WTC11 (cell line): ENCODE data around the gene EHD3. TPM values are rescaled to one million over a fixed set of nuclear protein-coding genes. Genes with fewer than 3 reads are reported as not detected.

Experiments used
- ATAC-seq: fragments of 200-7000 bp; cut with Tn5 transposase; 2 replicates; pipeline ENCODE4 v1.10.0; 2021; ENCODE audit warnings: mild to moderate bottlenecking, moderate library complexity
- CTCF ChIA-PET: fragments of 300-600 bp; sonication (Branson Sonifier 250); formaldehyde crosslinking; loops from one replicate; lab custom pipeline; 2021; ENCODE audit warnings: antibody characterized with exemption; lab: Charles Lee
- POLR2A ChIA-PET: fragments of 350-600 bp; sonication (Branson Sonifier 250); formaldehyde crosslinking; loops from one replicate; lab custom pipeline; 2021; ENCODE audit warnings: antibody characterized with exemption; lab: Charles Lee
- DNase-seq: peaks from one replicate; pipeline ENCODE4 v3.0.0; 2021; ENCODE audit warnings: low spot score
- H3K27ac Mint-ChIP-seq: 2 replicates; pipeline ENCODE4 v1.8.0; 2021; ENCODE audit warnings: mixed read lengths
- H3K27me3 Mint-ChIP-seq: 2 replicates; pipeline ENCODE4 v1.8.0; 2021; ENCODE audit warnings: low read depth, mild to moderate bottlenecking, moderate library complexity, mixed read lengths
- H3K36me3 Mint-ChIP-seq: 2 replicates; pipeline ENCODE4 v1.8.0; 2021; ENCODE audit warnings: mixed read lengths
- H3K4me1 Mint-ChIP-seq: 2 replicates; pipeline ENCODE4 v1.8.0; 2022; ENCODE audit warnings: mixed read lengths
- H3K4me3 Mint-ChIP-seq: 2 replicates; pipeline ENCODE4 v1.8.0; 2021; ENCODE audit warnings: mild to moderate bottlenecking, moderate library complexity, mixed read lengths
- H3K9me3 Mint-ChIP-seq: 2 replicates; pipeline ENCODE4 v1.8.0; 2021; ENCODE audit warnings: mixed read lengths
- GTF2I ChIP-seq: fragments of 250-450 bp; sonication (Bioruptor Pico); conservative IDR thresholded peaks from 2 replicates; pipeline ENCODE4 v1.4.0; 2021; ENCODE audit warnings: mild to moderate bottlenecking
- HMGA2 ChIP-seq: fragments of 250-450 bp; sonication (Bioruptor Pico); IDR thresholded peaks from 2 replicates; pipeline ENCODE4 v1.4.0; 2021; ENCODE audit warnings: mild to moderate bottlenecking, moderate library complexity
- OVOL2 ChIP-seq: fragments of 250-450 bp; sonication (Bioruptor Pico); IDR thresholded peaks from 2 replicates; pipeline ENCODE4 v1.9.0; 2021; ENCODE audit warnings: mild to moderate bottlenecking, borderline replicate concordance
- SMAD4 ChIP-seq: sonication (generic); formaldehyde crosslinking; IDR thresholded peaks from 2 replicates; pipeline ENCODE4 v1.8.0; 2022; ENCODE audit warnings: mild to moderate bottlenecking, missing genetic modification reagents
- TCF7 ChIP-seq: sonication (generic); formaldehyde crosslinking; IDR thresholded peaks from 2 replicates; pipeline ENCODE4 v1.8.0; 2022; ENCODE audit warnings: mild to moderate bottlenecking, low read depth, missing genetic modification reagents, moderate library complexity
- ZNF121 ChIP-seq: sonication (generic); formaldehyde crosslinking; IDR thresholded peaks from 2 replicates; pipeline ENCODE4 v1.8.0; 2023; ENCODE audit warnings: missing genetic modification reagents
- ZNF138 ChIP-seq: sonication (generic); formaldehyde crosslinking; conservative IDR thresholded peaks from 2 replicates; pipeline ENCODE4 v1.8.1; 2022; ENCODE audit warnings: mild to moderate bottlenecking, moderate library complexity, missing genetic modification reagents
- ZNF263 ChIP-seq: sonication (generic); formaldehyde crosslinking; IDR thresholded peaks from 2 replicates; pipeline ENCODE4 v1.8.1; 2022; ENCODE audit warnings: low read depth, mild to moderate bottlenecking, moderate library complexity, missing genetic modification reagents
- ZNF396 ChIP-seq: fragments of 250-450 bp; sonication (Bioruptor Pico); IDR thresholded peaks from 2 replicates; pipeline ENCODE4 v1.8.0; 2021; ENCODE audit warnings: mild to moderate bottlenecking, moderate library complexity, borderline replicate concordance
- total RNA-seq: library from RNA; stranded (reverse); gene quantifications from 3 replicates; pipeline ENCODE4 v1.2.3, GENCODE V29; 2021
- TF ChIP-seq, protein P1 (sequence below): sonication (generic); formaldehyde crosslinking; IDR thresholded peaks from 2 replicates; pipeline ENCODE4 v1.8.1; 2022; ENCODE audit warnings: missing genetic modification reagents, borderline replicate concordance
- TF ChIP-seq, protein P2 (sequence below): sonication (generic); formaldehyde crosslinking; IDR thresholded peaks from 2 replicates; pipeline ENCODE4 v1.8.0; 2023; ENCODE audit warnings: missing genetic modification reagents
- TF ChIP-seq, protein P3 (sequence below): sonication (generic); formaldehyde crosslinking; IDR thresholded peaks from 2 replicates; pipeline ENCODE4 v1.8.0; 2023; ENCODE audit warnings: missing genetic modification reagents, mild to moderate bottlenecking, borderline replicate concordance
- TF ChIP-seq, protein P4 (sequence below): fragments of 250-450 bp; sonication (Bioruptor Pico); IDR thresholded peaks from 2 replicates; pipeline ENCODE4 v1.9.0; 2021; ENCODE audit warnings: moderate library complexity, mild to moderate bottlenecking, inconsistent platforms, borderline replicate concordance
- TF ChIP-seq, protein P5 (sequence below): sonication (generic); formaldehyde crosslinking; conservative IDR thresholded peaks from 2 replicates; pipeline ENCODE4 v1.8.1; 2023; ENCODE audit warnings: mild to moderate bottlenecking, low read depth, missing genetic modification reagents, moderate library complexity

Gene EHD3
- total RNA-seq, 1 experiment from 2014 or later: 10.0 TPM

DNA sequence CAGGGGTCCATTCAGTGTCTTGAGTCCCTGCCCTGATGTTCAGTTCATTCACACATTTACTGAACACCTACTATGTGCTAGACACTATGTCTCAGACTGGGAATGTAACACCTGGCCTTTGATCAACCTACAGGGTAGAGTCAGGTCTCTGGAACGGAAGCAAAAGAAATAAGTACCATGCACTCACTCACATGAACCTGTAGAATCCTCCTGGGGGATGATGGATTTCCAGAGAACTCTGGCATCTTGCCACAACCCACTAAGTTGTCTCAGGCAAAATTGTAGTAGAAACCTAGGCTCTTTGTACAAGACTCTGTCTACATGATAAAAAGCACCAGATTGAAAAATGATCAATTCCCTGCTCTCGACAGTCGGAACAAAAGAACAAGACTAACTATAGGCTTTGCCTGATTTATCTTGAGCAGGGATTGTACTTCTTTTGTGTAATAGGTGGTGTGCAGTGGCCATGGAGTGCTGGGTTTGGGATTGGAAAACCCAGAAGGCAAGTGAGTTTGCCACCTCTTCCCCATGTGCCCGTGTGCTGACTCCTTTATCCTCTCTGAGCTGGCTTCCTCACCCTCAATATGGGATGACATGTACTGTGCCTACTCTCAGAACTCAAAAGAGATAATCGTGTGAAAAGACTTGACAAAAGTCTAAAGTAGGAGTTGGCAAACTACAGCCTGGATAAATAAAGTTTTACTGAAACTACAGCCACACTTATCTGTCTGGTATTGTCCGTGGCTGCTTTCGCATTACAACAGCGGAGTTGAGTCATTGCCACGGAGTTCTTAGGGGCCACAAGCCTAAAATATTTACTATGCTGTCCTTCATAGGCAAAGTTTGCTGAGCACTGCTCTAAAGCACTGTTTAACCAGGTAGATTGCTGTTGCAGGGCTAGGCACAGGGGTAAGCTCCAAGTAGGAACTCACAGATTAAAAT lies 21.0 kb upstream of the EHD3 start (continued):
- TF ChIP-seq, protein P1, sequence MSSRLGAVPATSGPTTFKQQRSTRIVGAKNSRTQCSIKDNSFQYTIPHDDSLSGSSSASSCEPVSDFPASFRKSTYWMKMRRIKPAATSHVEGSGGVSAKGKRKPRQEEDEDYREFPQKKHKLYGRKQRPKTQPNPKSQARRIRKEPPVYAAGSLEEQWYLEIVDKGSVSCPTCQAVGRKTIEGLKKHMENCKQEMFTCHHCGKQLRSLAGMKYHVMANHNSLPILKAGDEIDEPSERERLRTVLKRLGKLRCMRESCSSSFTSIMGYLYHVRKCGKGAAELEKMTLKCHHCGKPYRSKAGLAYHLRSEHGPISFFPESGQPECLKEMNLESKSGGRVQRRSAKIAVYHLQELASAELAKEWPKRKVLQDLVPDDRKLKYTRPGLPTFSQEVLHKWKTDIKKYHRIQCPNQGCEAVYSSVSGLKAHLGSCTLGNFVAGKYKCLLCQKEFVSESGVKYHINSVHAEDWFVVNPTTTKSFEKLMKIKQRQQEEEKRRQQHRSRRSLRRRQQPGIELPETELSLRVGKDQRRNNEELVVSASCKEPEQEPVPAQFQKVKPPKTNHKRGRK: no peak
- TF ChIP-seq ZNF121 (CRISPR knock-in tag): no peak
- no peak for TF ChIP-seq TCF7 (CRISPR knock-in tag)

DNA sequence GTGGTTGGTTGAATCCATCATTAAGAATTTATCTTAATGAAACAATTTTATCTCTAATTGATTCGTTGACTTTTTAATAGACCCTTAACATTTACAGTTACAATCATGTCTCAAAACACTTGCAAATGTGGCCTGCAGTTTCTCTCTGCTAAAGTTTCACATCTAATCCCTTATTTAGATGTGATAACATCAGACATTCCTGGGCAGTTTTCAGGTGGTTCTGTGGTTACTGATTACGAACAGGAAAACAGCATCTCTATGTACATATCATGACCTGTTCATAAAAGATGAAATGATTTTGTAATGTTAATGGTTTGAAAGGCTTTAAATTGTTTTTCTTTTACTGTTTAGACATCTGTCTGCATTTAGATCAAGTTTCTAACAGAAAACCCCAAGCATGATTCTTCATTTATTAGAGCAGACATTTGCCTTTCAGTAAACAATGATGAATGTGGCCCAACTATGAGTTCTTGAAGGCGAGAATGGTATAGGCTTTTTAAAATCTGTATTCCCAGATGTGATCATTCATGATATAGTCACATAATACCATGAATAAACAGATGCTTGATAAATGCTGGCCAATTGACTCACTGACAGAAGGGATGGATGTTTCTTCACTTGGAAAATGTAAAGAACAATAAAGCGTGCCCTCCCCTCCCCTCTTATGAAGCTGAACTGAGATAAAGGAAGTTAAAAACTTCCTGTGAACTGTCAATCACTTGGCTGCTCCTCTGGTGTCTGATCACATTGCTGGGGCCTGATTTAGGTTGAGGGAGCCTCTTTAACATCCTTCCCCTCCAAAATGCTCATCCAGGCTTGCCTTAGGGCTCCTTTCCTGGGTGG lies 20.1 kb upstream of the EHD3 start:
- POLR2A ChIA-PET: no interaction called here
- H3K4me1 Mint-ChIP-seq: 0 out of 2 replicates have a peak, but pooled peaks cover 3% of the 10 kb centered on the region
- CTCF ChIA-PET: no interaction called here

More for the DNA sequence above, 20.1 kb upstream of the EHD3 start:
- Mint-ChIP-seq H3K4me3 (no peak overlapping the region), H3K27me3 (no peaks in the 10 kb centered on the region), H3K36me3 (no peaks in the 10 kb centered on the region), H3K9me3 (no peaks in the 10 kb centered on the region), H3K27ac (no peak overlapping the region)
- ATAC-seq (no peak), DNase-seq (no peak)
- TF ChIP-seq, protein P2, sequence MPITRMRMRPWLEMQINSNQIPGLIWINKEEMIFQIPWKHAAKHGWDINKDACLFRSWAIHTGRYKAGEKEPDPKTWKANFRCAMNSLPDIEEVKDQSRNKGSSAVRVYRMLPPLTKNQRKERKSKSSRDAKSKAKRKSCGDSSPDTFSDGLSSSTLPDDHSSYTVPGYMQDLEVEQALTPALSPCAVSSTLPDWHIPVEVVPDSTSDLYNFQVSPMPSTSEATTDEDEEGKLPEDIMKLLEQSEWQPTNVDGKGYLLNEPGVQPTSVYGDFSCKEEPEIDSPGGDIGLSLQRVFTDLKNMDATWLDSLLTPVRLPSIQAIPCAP: no peak
- no peak for TF ChIP-seq ZNF138 (CRISPR knock-in tag)
- TF ChIP-seq, protein P3, sequence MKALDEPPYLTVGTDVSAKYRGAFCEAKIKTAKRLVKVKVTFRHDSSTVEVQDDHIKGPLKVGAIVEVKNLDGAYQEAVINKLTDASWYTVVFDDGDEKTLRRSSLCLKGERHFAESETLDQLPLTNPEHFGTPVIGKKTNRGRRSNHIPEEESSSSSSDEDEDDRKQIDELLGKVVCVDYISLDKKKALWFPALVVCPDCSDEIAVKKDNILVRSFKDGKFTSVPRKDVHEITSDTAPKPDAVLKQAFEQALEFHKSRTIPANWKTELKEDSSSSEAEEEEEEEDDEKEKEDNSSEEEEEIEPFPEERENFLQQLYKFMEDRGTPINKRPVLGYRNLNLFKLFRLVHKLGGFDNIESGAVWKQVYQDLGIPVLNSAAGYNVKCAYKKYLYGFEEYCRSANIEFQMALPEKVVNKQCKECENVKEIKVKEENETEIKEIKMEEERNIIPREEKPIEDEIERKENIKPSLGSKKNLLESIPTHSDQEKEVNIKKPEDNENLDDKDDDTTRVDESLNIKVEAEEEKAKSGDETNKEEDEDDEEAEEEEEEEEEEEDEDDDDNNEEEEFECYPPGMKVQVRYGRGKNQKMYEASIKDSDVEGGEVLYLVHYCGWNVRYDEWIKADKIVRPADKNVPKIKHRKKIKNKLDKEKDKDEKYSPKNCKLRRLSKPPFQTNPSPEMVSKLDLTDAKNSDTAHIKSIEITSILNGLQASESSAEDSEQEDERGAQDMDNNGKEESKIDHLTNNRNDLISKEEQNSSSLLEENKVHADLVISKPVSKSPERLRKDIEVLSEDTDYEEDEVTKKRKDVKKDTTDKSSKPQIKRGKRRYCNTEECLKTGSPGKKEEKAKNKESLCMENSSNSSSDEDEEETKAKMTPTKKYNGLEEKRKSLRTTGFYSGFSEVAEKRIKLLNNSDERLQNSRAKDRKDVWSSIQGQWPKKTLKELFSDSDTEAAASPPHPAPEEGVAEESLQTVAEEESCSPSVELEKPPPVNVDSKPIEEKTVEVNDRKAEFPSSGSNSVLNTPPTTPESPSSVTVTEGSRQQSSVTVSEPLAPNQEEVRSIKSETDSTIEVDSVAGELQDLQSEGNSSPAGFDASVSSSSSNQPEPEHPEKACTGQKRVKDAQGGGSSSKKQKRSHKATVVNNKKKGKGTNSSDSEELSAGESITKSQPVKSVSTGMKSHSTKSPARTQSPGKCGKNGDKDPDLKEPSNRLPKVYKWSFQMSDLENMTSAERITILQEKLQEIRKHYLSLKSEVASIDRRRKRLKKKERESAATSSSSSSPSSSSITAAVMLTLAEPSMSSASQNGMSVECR (CRISPR knock-in tag): no peak
- TF ChIP-seq ZNF396: no peak
- no peak for TF ChIP-seq ZNF263 (CRISPR knock-in tag)
- TF ChIP-seq, protein P4, sequence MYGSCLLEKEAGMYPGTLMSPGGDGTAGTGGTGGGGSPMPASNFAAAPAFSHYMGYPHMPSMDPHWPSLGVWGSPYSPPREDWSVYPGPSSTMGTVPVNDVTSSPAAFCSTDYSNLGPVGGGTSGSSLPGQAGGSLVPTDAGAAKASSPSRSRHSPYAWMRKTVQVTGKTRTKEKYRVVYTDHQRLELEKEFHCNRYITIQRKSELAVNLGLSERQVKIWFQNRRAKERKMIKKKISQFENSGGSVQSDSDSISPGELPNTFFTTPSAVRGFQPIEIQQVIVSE (CRISPR knock-in tag): no peak
- TF ChIP-seq HMGA2 (CRISPR knock-in tag): no peak
- no peak for TF ChIP-seq GTF2I (CRISPR knock-in tag)
- TF ChIP-seq, protein P5, sequence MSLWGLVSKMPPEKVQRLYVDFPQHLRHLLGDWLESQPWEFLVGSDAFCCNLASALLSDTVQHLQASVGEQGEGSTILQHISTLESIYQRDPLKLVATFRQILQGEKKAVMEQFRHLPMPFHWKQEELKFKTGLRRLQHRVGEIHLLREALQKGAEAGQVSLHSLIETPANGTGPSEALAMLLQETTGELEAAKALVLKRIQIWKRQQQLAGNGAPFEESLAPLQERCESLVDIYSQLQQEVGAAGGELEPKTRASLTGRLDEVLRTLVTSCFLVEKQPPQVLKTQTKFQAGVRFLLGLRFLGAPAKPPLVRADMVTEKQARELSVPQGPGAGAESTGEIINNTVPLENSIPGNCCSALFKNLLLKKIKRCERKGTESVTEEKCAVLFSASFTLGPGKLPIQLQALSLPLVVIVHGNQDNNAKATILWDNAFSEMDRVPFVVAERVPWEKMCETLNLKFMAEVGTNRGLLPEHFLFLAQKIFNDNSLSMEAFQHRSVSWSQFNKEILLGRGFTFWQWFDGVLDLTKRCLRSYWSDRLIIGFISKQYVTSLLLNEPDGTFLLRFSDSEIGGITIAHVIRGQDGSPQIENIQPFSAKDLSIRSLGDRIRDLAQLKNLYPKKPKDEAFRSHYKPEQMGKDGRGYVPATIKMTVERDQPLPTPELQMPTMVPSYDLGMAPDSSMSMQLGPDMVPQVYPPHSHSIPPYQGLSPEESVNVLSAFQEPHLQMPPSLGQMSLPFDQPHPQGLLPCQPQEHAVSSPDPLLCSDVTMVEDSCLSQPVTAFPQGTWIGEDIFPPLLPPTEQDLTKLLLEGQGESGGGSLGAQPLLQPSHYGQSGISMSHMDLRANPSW: no peak
- TF ChIP-seq OVOL2 (CRISPR knock-in tag): no peak
- no peak for TF ChIP-seq SMAD4 (CRISPR knock-in tag)
